Non-pigmented ciliary epithelial cell (primary cell): ENCODE results near the gene RCSD1.
"Not testable (repeated sequence)": the region's sequence is repeated elsewhere in the genome, so short reads cannot be mapped to it uniquely, and the experiment has no call there.

Experiments
- DNase-seq: peaks from one replicate; pipeline ENCODE4 v3.0.0-alpha.2; 2010; ENCODE audit warnings: low read depth

RCSD1 gene

GRCh38 chr1:167714439-167715156 lies 84.6 kb downstream of the RCSD1 start:
- DNase-seq = peak; percentile 34

- peak; percentile 55 for DNase-seq
Measured at GRCh38 chr1:167715157-167715999, 85.3 kb downstream of the RCSD1 start.

GRCh38 chr1:167716000-167716271 lies 85.9 kb downstream of the RCSD1 start:
- no peak for DNase-seq

GRCh38 chr1:167717351-167717750 lies 87.3 kb downstream of the RCSD1 start:
- DNase-seq = no peak

- DNase-seq = no peak
Measured at GRCh38 chr1:167718914-167719691, 89.1 kb downstream of the RCSD1 start.

GRCh38 chr1:167719715-167720421 lies 89.8 kb downstream of the RCSD1 start:
- DNase-seq = not testable (repeated sequence)

GRCh38 chr1:167720965-167721616 lies 91.1 kb downstream of the RCSD1 start:
- no peak for DNase-seq

GRCh38 chr1:167721617-167722151 lies 91.7 kb downstream of the RCSD1 start, which contains the start of gene MPZL1:
TSS of gene MPZL1 (plus strand) at chr1:167721982. CDS start at chr1:167722152, 170 bp downstream.
- DNase-seq = peak; percentile 76

GRCh38 chr1:167722152-167722869 lies 92.3 kb downstream of the RCSD1 start:
- no peak for DNase-seq

- DNase-seq = no peak
Measured at GRCh38 chr1:167722870-167723251, 92.8 kb downstream of the RCSD1 start.

- DNase-seq = no peak
Measured at GRCh38 chr1:167723707-167724323, 93.8 kb downstream of the RCSD1 start.

GRCh38 chr1:167726008-167726407 lies 96.0 kb downstream of the RCSD1 start:
- DNase-seq = no peak

GRCh38 chr1:167728818-167729410 lies 98.9 kb downstream of the RCSD1 start:
- DNase-seq = no peak

- DNase-seq = no peak
Measured at GRCh38 chr1:167734227-167734626, 104.2 kb downstream of the RCSD1 start.

GRCh38 chr1:167734841-167735240 lies 104.8 kb downstream of the RCSD1 start:
- no peak for DNase-seq

- no peak for DNase-seq
Measured at GRCh38 chr1:167737169-167737568, 107.1 kb downstream of the RCSD1 start.

- no peak for DNase-seq
Measured at GRCh38 chr1:167738158-167738557, 108.1 kb downstream of the RCSD1 start.

GRCh38 chr1:167739752-167740151 lies 109.7 kb downstream of the RCSD1 start:
- DNase-seq = no peak

- DNase-seq = not testable (repeated sequence)
Measured at GRCh38 chr1:167741103-167741502, 111.1 kb downstream of the RCSD1 start.
